Omental fat pad (tissue), 4 donors: Measurements from ENCODE around the gene CCDC88C. TPM values are rescaled to one million over a fixed set of nuclear protein-coding genes. Genes with fewer than 3 reads are reported as not detected.

Source experiments
- ATAC-seq: fragments of 150-250 bp; one replicate; pipeline ENCODE4 v1.9.1; 2016; ENCODE audit warnings: mild to moderate bottlenecking, moderate library complexity; ENCODE audit not compliant: low FRiP score
- DNase-seq: peaks from one replicate; pipeline ENCODE4 v3.0.0-alpha.2; 2019; ENCODE audit warnings: low spot score
- total RNA-seq, 4 donors: library from RNA; depleted of rRNA; stranded (reverse); fragments of >200 nt; gene quantifications; one replicate each; pipeline ENCODE4 v1.1.0, GENCODE V29; 2016
- TF ChIP-seq, protein P1 (sequence below), 3 donors: fragments of 450-650 bp; IDR thresholded peaks; one replicate each; pipeline ENCODE4 v1.5.1; 2016 to 2017; ENCODE audit warnings: antibody characterized with exemption in 3 of 3, mild to moderate bottlenecking in 3 of 3, moderate library complexity in 2 of 3

The CCDC88C gene
- total RNA-seq, 4 donors from 2014 or later = 4.5 to 36.6 (median 9.4) TPM

DNA sequence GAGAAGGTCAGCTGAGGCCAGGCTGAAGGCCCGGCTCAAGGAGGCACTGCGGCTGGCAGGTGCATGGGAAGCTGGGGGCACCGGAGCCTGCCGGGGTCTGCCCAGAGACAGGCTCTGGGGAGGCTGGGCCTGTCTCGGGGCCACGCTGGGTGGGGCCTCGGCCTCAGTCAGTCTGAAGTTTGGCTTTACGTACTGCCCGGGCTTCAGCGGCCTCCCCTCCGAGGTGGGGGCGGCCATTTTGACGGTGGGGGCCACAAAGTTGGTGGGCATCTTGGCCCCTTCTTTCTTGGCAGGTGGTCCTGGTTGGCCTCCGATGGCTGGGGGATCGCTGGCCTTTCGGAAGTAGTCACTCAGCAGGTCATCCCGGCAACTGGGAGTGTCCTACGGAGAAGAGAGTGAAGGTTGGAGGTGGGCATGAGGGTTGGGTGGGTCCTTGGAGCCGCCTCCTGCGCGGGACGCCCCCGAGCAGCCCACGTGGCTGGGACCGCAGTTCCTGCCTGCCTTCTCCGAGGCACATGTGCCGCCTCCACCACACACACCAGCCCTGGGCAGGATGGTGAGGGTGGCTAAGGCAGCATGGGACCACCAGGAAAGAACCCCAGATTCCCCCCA, 144.2 kb downstream of the CCDC88C start:
- TF ChIP-seq, protein P1, sequence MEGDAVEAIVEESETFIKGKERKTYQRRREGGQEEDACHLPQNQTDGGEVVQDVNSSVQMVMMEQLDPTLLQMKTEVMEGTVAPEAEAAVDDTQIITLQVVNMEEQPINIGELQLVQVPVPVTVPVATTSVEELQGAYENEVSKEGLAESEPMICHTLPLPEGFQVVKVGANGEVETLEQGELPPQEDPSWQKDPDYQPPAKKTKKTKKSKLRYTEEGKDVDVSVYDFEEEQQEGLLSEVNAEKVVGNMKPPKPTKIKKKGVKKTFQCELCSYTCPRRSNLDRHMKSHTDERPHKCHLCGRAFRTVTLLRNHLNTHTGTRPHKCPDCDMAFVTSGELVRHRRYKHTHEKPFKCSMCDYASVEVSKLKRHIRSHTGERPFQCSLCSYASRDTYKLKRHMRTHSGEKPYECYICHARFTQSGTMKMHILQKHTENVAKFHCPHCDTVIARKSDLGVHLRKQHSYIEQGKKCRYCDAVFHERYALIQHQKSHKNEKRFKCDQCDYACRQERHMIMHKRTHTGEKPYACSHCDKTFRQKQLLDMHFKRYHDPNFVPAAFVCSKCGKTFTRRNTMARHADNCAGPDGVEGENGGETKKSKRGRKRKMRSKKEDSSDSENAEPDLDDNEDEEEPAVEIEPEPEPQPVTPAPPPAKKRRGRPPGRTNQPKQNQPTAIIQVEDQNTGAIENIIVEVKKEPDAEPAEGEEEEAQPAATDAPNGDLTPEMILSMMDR (IDR thresholded peaks at IDR 0.05) = no peak
- ATAC-seq = no peak
- no peak for DNase-seq

DNA sequence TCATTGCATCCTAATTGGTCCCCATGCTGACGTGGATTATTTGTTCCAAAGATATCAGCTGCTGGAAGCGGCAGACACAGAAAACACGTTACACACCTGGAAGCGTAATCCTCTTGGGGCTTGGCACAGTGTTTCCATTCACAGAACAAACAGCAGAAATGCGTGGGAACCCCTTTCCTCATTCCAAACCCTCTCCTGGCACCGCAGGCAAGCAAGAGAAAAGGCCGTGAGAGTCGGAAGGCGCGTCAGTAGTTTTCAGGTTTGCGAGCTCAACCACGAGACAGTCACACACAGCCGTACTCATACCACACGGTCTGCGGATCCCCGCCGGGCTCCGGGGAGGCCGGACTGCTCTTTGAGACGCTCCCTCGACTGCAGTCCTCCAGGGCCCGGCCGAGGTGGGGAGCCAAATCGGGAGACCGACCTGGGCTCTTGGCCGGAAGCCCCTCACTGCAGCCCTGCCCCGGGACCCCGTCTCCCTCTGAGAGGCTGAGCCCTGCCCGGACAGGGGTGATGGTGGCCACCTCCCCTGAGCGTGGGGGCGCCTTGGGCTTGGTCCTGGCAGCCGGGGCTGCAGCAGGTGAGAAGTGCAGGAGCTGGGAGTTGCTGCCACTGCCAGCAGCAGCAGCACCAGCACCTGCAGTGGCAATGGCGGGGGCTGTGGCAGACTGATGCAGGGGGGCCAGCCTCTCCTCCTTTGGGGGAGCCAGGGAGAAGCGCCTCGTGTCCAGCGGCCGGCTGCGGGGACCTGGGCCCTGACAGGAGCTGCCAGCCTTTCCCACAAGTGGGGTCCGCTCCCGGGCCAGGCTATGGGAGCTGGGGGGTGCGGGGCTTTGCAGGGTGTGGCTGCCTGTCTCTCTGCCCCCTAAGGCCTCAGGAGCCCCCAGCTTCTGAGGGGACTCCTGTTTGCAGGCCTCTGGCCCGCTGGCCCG, 145.0 kb downstream of the CCDC88C start:
- TF ChIP-seq, protein P1 (IDR thresholded peaks at IDR 0.05) = no peak
- DNase-seq (no peak), ATAC-seq (no peak)

DNA sequence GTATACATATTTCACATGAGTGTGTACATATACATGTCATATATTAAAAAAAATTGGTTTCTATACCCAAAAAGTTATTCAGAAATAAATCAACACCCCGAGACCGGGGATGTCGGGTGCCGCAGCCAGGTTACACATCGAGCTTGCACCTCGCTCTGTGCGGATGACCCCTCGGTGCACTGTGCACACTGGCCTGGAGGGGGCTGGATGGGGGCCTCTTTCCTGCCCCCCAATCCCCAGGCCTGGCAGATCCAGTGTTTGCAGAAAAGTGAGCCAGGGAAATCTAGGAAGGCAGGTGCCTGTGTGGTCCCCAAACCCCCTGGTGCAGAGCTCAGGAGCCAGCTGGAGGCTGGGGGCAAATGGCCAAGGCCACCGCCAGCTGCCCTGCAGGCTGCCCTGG, 146.0 kb downstream of the CCDC88C start:
- TF ChIP-seq, protein P1 (IDR thresholded peaks at IDR 0.05) = no peak
- DNase-seq (no peak), ATAC-seq (no peak)

DNA sequence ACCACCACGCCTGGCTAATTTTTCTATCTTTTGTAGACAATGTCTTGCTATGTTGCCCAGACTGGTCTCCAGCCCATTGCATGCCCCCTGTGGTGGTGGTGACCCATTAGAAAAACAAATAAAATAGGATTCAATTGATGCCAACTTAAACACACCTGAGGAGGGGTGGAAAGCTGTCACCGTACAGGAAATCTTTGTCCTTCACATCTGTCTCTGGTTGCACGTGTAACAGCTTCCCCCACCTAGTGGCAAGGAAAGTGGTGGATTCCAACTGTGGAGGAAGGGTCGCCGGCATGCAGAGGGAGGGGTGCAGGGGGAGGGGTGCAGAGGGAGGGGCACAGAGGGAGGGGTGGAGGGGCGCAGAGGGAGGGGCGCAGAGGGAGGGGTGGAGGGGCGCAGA, 147.0 kb downstream of the CCDC88C start:
- ATAC-seq (no peak), DNase-seq (no peak)
- TF ChIP-seq, protein P1 (IDR thresholded peaks at IDR 0.05) = no peak

DNA sequence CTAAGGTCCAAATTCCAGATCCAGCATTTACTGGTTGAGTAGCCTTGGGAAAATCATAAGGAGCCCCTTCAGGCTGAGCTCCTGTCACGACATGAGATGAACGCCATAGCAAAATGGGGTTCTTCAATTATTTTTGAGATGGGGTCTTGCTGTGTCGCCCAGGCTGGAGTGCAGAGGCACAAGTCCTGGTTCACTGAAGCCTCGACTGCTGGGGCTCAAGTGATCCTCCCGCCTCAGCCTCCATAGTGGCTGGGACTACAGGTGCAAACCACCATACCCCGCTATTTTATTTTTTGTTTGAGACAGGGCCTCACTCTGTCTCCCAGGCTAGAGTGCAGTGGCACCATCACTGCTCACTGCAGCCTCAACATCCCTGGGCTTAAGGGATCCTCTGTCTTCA, 147.4 kb downstream of the CCDC88C start:
- TF ChIP-seq, protein P1 (IDR thresholded peaks at IDR 0.05) = no peak
- ATAC-seq = no peak

DNA sequence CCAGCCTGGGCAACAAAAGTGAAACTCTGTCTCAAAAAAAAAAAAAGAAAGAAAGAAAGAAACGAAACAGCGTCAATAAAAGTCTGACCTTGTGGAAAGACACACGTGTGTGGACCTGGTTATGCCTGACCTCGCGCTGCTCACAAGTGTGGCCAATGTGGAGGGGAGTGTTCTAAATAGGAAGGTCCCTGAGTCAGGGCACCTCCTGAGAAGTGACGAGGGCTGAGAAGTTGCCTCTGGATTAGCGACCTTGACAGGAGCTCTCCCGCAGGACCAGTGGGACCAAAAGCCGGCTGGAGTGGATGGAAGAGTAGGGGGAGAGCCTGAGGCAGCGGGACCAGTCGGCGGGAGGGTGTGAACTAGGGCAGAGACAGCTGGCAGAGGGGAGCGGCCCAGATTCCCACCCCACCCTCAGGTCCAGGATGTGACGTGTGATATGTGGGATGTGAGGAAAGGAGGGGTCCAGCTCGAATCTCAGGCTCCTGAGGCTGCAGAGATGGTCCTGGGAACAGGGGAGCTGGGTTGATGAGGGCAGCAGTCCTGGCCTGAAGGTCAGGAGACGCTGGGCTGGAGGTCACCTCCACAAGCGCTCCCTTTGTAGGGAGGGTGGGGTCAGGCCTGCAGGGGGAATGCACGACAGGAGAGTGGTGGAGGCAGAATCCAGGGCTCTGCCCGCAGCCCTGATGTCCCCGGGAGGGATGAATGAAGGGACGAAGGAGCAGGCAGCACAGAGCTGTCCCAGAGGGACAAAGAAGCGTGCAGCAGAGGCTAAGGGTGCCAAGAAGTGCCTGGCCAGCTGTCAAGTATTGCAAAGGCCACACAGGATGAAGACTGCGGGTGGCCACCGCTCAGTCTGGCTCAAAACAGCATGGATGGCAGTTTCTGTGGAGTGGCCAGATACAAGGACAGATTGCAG, 148.3 kb downstream of the CCDC88C start:
- DNase-seq = no peak
- TF ChIP-seq, protein P1 (IDR thresholded peaks at IDR 0.05) = no peak
- ATAC-seq = no peak

More for the DNA sequence above, 147.4 kb downstream of the CCDC88C start:
- no peak for DNase-seq
